ENCODE data around the gene CCDC167.
"Not testable (repeated sequence)": the region's sequence is repeated elsewhere in the genome, so short reads cannot be mapped to it uniquely, and the experiment has no call there.

CCDC167 gene

DNA sequence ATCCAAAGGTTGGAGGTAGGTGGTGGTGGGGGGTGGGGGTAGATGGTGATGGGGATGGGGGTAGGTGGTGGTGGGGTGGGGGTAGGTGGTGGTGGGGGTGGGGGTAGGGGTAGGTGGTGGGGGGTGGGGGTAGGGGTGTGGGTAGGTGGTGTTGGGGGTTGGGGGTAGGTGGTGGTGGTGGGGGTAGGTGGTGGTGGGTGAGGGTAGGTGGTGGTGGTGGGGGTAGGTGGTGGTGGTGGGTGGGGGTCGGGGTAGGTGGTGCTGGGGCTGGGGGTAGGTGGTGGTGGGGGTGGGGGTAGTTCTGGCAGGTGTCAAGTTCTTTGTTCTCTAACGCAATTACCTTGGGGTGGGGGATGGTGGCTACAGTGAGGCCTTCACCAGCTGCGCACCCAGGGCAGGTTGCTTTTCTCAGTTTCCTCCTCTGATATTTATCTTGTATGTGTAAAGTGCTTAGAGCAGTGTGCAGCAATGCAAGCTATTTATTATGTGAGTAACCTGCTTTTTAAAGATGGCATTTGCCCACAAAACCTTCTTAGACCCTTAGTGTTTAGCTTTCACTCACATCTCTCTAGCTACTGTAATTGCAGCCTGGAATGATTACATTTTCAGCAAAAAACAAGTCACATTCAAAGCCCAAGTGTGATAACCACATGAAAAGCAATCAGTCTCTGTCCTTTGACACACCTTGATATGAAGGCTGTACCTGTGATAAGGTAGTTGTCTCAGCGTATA is 8.2 kb upstream of the CCDC167 start:
- no peak for DNase-seq

DNA sequence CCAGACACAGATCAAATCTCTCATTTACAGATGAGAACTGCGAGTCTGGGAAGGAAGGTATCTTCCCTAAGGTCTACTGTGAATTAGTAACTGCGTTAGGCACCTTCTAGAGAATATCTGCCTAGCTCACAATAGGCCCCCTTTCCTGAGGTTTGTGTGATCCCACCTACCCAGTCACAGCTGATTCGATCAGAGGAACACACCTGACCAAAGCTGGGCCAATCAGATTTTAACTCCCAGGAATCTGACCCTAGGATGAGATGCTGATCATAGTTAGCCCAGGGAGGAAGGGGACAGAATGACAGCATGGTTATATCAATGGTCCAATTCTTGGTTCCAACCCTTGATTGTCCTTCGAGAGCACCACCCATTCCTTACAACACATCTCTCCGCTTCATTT is 7.4 kb upstream of the CCDC167 start:
- no peak for DNase-seq

DNA sequence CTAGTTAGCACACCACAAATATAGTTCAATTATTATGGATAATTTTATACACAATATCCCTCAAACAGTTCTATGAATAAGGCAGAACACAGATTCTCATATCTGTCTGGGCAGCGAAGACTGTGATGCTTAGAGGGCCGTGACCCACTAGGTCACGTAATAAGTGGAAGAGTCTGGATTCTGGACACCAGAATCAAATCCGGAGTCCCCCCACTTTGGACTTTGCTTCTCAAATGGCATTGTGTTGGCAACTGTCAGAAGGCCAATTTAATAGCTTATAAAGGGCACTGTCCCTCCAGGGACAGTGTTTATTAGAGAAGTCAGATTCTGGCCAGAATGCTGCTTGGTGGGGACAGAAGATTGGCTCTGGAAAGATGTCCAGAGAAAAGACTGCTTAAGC is 6.8 kb upstream of the CCDC167 start:
- no peak for DNase-seq

DNA sequence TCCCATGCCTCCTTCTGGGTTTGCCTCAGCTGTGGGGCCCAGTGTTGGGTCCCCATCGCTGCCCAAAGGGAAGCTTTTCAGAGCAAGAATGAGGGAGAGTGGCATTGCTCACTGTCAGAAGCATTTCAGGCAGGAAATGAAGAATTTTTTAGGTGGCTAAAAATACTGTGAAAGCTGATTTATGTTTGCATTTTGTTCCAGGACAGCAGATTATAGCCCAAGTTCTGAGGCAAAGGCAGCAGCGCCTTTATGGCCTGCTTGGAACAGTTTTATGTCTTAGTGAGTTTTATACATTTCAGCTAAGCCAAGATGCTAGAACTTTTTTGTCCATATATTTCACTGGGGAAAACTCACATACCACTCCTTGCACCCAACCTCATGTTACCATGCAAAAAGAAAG is 4.3 kb upstream of the CCDC167 start:
- no peak for DNase-seq

DNA sequence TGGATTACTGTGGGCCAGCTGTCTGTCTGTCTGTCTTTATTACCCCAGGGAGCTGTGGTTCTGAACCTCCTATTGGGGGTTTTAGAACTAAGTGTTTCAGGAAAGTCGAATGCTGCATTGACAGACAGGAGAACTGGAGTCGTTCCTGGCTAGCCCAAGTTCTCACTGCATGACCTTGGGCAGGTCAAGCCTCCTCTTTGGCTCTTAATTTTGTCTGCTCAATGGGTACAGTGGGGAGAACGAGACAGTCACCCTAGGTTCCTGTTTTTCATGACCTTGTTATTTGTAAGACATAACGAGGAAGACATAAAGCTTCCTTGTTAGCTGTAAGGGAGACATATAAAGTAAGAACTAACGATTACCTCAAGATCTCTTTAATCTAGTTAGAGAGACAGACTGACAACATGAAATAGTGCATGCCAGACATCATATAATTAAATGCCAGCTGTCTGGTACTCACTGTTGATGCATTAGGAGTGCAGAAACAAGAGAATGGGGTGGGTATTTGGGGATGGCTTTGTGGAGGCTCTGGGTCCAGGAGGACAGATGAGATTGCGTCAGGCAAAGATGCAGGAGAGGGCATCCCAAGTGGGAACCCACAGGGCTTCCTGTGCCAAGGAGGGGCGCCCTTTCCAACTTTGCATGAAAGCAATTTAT is 3.7 kb upstream of the CCDC167 start:
- DNase-seq = no peak

DNA sequence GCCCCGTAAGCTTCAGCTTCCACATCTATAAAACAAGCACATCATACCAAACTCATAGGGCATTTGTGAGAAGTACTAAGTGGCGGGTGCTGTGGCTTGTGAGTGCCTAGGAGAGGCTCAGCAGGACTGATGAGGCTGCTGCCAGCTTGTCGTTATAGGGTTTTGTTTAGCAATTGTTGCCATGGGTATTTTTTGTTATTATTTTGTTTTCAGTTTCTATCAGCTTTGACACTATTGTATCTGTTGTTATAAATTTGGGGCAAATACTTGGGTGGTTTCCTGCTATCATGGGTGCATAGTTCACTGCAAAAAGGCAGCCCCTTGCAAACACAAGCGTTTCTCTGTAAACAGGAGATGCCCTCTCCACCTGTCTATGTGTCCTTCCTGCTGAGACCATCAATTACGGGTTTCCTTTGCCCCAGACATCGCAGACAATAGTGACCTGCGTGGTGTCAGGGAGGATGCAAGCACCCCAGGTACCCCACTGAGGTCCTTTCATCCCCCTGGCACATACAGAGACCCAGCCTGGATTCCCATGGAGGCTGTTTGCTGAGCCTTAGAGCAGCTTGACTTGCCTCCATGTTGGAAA is 3.1 kb upstream of the CCDC167 start:
- DNase-seq = peak; percentile 68

DNA sequence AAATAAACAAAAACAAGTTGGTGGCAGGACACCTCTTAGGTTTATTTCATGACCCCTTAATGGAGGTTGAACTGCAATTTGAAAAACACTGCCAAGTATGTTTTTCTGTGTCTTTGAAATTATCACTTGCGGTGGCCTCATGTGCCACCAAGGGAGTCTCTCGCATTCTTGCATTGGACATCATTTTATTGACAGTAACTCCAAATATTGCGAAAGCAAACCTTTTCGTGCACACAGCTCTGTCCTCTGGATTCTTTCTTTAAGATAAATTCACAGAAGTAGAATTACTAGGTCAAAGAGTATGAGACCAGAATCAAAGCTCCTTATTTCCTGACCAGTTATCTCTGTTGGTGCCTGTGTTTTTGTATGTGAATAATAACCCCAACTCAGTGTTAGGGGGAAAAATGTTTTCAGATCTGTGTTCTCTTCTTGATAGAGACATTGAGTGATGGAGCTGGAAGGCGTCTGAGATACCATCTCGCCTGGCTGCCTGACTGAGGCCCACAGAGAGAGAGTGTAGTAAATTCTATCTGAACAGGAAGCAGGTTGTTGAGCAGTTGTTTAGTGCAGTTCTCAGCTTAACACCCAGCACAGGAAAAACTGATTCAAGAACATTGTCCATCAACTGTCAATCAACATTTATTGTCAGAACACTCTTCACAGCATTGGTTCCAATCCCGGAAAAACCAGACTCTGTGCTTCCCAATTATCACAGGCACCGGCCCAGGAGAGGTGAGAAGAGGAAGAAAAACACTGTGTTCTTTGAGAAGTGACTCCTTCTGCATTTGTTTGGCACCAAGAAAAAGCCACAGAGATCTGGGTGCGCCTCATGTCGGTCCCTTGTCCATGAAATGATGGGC is 2.2 kb upstream of the CCDC167 start:
- no peak for DNase-seq

DNA sequence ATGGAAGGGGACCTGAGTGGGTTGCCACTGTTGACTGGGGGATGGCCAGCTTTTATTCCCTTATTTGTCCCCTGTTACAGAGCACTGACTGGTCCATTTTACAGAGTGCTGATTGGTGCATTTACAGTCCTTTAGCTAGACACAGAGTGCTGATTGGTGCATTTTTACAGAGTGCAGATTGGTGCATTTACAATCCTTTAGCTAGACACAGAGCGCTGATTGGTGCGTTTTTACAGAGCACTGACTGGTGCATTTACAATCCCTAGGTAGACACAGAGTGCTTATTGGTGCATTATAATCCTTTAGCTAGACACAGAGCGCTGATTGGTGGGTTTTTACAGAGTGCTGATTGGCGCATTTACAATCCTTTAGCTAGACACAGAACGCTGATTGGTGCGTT is 1.2 kb upstream of the CCDC167 start:
- not testable (repeated sequence) for DNase-seq

DNA sequence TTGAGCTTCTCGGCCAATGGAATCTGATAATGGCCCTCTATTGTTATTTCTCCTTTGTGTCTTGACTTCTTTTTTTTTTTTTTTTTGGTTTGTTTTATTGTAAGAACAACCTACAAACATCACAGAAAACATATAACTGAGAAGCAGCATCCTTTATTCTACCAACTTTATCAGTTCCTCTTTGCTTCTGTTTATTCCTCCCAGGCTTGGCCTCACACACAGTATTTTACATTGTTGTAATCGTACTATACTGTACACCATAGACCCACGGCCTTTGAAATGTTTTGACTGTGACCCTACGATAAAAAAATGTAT is 558 bp upstream of the CCDC167 start:
- DNase-seq = no peak

DNA sequence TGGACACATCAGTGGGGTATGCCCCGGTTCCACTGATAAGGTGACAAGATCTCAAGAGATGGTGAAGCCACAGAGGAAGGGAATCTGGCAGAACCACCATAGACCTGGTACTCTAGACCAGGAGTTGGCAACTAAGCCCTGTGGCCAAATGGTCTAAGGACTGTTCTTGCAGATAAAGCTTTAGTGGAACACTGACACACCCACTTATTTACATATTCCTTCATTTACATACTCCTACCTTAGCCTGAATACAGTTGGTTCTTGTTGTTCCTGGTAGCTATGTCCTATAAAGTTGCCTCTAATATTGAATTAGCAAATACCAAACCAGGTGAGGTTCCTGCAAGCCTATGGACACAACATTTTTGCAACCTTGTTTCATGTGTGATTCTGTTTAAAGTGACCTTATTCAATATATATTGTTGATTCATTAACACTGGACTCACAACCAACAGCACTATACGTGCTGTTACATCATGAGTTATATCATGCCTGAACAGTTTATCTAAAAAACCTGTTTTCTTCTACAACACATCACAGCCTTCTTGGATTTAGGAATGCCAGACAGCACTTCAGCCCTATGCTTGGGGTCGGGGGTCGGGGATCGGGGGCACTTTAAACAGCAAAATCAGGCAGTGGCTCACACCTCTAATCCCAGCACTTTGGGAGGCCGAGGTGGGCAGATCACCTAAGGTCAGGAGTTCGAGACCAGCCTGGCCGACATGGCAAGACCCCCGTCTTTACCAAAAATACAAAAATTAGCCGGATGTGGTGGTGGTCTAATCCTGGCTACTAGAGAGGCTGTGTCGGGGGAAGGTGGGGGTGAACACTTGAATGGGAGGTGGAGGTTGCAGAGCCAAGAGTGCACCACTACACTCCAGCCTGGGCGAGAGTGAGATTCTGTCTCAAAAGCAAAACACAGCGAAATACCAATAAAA is 2.5 kb downstream of the CCDC167 start:
- DNase-seq = no peak

DNA sequence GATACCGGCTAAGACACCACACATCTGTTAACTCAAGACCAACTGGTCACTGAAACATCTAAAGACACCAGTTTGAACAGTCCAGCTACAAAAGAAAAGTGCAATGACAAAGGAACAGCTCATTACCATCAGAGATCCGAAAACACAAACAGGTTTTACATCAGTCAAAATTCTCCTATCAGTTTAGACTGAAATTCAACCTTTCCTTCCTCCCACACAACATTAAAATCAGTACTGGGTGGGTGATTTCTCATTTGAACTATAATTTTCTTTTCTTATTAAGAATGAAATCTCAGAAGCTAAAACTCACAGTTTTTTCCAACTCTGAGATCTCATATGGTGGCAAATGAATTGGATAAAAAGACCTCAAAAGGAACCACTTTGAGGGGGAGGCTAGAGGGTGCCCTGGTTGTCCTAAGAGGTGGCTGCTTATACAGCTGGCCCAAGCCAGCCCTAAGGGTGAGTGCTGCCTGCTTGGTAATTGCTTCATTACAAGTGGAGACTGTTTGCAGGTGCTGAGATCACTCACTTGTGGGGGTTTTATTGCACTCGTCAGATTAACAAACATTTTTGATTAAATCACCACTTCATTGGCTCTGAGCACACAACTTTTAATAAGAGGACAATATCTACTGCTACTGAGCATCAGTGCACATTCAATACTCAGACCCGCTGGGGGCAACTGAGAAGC is 4.3 kb downstream of the CCDC167 start:
- no peak for DNase-seq

DNA sequence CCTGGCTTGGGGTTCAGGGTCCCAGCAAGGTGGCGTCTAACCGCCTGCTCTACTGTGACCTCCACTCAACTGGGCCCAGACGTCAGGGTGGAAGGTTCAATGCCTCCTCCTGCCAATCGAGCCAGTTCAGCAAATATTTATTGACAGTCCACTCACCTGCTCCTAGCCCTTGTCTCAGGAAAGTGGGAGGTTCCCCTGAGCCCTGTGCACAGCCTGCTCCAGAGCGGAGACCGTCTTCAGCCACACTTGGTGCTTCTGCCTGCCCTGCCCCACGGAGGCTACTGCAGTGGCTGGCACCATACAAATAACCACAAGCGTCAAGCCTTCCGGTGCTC is 6.1 kb downstream of the CCDC167 start:
- DNase-seq = no peak

DNA sequence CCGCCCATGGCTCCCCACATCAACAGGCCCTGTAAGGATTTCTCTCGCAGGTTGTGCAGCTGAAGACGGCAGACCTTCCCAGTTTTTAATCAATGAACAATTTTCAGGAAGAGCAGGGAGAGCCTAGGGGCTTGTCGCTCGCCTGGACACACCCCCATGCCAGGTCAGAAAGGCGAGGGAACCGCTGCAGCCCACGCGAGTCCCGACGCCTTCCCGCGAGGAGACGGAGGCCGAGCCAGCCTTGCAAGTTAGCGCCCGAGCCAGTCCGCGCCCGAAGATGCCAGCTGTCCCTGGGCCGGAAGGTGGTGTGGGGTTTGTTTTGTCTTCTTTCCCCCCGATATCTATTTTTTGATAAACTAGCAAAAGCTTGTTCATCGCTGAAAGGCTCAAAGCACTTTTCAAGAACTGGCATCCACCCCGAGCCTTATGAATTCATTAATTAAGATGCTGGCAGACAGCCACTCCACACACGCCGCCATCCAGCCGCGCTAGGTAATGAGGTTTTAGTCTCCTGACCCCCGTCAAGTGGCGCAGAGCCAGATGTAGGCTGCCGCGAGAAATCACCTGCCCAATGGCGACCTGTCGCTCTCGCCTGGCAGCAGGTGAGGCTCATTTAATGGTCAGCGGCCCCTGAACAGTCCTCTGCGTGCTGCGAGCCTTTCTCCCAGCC is 6.6 kb downstream of the CCDC167 start:
- no peak for DNase-seq

DNA sequence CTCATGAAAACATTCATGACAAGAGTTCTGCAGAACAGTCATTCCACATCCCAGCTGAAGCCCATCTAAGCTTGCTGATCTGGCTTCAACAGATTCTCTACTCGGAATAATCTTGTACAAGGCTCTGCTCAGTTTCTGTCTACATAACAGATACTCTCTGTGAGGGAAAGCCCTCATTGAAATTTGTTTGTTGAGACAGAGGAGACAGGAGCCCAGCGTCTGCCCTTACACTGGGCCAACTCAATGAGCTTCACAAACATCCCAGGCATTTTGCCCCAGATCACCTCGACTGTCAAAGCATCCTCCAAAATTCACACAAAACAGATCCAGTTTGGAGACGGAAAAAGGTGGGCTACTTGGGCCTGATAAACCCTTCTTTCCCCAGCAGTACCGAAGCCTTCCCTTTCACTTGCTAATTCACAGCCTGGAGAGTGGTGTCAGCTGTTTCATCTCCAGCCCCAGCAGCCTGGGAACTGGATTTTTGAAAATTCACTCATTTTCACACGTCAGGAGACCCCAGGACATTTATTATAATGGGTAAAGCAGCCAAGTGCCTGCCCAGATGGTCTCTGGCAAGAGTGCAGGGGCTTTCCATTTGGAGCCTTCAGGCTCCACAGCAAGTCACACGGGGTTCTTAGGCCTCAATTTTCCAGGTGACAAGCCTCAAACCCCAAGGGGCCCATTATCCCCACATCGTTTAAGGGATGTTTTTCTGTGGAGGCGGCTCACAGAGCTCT is 7.3 kb downstream of the CCDC167 start:
- DNase-seq = no peak

DNA sequence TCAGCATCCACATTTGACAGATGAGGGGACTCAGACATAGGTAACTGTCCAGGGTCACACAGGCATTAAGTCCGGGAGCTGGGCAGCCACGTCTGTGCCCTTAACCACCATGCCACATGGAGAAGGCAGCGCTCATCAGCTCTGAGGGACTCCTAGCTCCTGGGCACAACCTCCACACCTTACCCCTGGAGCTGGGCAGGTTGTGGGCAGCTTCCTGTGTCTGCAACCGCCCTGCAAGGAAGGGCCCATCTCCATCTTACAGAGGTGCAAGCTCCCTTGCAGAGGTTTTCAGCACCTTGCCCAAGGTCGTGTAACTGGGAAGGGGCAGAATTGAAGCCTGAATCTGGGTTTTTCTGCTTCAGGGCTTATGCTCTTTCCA is 7.9 kb downstream of the CCDC167 start:
- DNase-seq = no peak

DNA sequence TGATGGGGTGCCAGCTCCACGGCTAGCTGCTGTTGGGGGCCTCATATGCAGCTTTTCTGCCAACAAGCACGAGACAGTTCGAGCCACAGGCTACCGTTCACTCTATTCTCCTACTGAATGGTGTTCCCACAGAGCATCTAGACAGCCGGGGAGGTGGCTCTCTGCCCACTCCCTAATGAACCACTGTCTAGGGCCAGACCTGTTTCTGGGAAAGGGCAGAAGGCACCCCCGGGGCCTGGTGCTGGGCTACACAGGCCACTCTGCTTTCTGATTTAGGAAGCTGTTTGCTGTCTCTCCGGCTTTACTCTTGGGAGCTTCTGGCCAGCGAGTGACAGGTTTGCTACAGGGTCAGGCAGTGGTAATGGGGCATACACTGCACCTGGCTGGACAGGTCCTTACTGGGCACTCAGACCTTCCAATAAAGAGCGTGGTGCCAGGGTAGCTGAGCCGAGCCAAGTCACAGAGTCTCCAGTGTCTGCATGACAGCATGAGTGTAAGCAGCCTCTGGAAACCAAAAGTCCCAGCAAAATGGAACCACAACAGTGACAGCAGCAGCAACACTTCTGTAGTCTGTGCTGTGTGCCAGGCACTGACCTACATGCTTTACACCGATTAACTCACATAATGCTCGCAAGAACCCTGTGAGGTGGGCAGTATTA is 8.4 kb downstream of the CCDC167 start:
- DNase-seq = no peak

DNA sequence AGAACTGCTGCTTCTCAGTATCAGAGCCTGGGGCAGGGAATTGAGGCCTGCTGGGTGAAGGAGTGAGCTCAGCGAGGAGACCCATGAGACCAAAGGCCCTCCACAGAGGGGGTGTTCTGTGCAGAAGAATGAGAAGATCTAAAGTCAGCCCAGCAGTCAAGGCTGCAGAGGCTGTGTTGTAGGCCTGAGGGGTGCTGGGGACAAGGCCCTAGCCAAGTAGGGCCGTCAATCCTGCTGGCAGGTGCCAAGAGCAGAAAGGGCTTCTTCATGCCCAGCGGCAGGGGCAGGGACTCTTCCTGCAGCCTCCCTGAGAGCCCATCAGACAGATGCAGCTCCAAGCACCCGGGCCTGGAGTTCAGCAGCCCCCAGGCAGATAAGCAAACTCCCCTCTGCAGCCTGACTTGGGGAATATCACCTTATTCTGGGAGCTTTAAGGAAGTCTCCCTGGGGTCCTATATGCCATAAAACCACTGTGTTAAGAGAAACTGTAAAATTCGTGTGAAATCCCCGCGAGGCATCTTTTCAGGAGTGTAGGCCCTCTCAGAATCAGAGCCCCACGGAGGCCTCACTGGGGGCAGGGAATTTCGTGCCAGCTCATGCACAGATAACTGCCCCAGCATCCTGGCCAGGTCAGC is 9.0 kb downstream of the CCDC167 start:
- no peak for DNase-seq

DNA sequence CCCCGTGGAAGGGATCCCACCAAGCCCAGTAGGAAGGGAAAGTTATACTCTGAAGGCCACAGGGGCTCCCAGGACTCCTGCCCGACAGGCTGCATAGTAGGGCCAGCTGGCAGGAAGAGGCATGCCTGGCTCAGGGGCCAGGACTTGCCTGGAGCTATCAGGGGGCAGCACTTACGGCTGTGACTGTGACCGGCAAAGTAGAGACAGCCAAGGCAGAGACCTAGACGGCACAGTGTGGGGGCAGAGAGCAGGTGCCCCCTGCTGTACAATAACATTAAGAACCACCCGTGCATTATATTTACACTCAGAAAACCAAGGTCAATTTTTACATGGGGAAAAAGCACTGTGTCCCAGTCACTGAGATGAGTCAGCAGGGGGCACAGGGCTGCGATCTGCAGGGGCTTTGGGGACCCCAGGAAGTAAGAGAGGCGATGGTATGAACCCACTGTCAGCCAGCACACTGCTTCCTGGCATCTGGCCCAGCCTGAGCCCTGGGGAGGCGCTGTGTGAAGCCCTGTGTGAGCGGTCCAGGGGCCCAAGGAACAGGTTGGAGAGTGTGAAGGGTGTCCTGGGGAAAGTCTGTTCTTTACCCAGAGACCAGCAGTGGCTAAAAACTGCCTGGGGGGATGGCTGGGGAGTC is 9.9 kb downstream of the CCDC167 start:
- no peak for DNase-seq

DNA sequence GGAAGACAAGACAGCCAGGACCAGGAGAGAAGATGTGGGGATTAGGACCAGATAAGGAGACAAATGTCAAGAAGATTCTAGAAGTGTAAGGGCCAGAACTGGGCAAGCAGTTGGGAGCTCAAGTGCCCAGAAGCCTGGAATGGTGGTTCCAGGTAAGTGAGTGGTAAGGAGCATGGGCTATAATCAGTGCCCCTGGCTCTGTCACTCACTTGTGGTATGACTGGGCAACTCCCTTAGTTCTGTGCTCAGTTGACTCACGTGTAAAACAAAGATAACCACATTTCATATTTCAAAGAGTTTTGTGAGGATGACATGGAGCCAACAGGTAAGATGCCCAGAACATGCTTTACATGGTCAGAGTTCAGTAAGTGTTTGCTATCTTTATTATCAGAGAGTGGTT is 11.2 kb downstream of the CCDC167 start:
- no peak for DNase-seq
